C4-2B (cell line): ENCODE results near the gene PLCL2.

ENCODE experiments used
- CTCF ChIP-seq: fragments of 450-650 bp; conservative IDR thresholded peaks from 2 replicates; pipeline ENCODE4 v1.5.1; 2017; ENCODE audit warnings: mild to moderate bottlenecking
- ZFX ChIP-seq: fragments of 450-650 bp; IDR thresholded peaks from 2 replicates; pipeline ENCODE4 v1.6.1; 2017

GRCh38 chr3:17122758-17123157, 238.0 kb downstream of the PLCL2 start:
- TF ChIP-seq CTCF (no peak), ZFX (no peak)
